Measurements from ENCODE around the gene LTBP1. TPM values are rescaled to one million over a fixed set of nuclear protein-coding genes. Genes with fewer than 3 reads are reported as not detected.
"Not testable (repeated sequence)": the region's sequence is repeated elsewhere in the genome, so short reads cannot be mapped to it uniquely, and the experiment has no call there.

Gene LTBP1
- total RNA-seq, 1 experiment from 2014 or later, result 28.5 TPM

GRCh38 chr2:33366473-33366872 lies 419.7 kb downstream of the LTBP1 start:
- H3T11ph ChIP-seq (ENCODE audit: low read length), result no peak overlapping the region
- H2AK5ac ChIP-seq (ENCODE audit: insufficient read length, low read length), result no peak overlapping the region
- no peak overlapping the region for H3K56ac ChIP-seq (ENCODE audit: insufficient read length, low read depth, low read length)
- no peaks in the 10 kb centered on the region for H3K27me3 Mint-ChIP-seq (ENCODE audit: low read depth)
- no peak overlapping the region for H2BK15ac ChIP-seq (ENCODE audit: low read depth, low read length)
- H3K9me3 Mint-ChIP-seq, result no peaks in the 10 kb centered on the region
- H3K79me2 ChIP-seq (ENCODE audit: insufficient read depth, low read length), result no peaks in the 10 kb centered on the region
- no CpG with 5 or more reads among the region's 5 CpGs for WGBS (ENCODE audit: extremely low coverage, insufficient read length, low lambda C conversion rate)
- H3K18ac ChIP-seq (ENCODE audit: insufficient read length, low read depth, low read length), result no peak overlapping the region
- H3K27me3 ChIP-seq (ENCODE audit: insufficient read depth, low read length), result no peaks in the 10 kb centered on the region
- no peak overlapping the region for H2BK5ac ChIP-seq (ENCODE audit: insufficient read length, low read length)
- H4K8ac ChIP-seq (replicated peaks; ENCODE audit: insufficient read length, low read depth, low read length), result no peak overlapping the region
- no peak overlapping the region for H4K5ac ChIP-seq (ENCODE audit: insufficient read length, low read depth, low read length)
- H3K4ac ChIP-seq (ENCODE audit: low read depth, low read length), result no peak overlapping the region
- H4K91ac ChIP-seq (ENCODE audit: insufficient read length, low read depth, low read length), result no peak overlapping the region
- H4K20me1 ChIP-seq (ENCODE audit: control insufficient read depth, insufficient read depth, insufficient read length), result no peaks in the 10 kb centered on the region
- no peak overlapping the region for H3K27ac Mint-ChIP-seq
- no peak overlapping the region for H3K23ac ChIP-seq (ENCODE audit: insufficient read length, low read depth, low read length)
- no peak overlapping the region for H2BK12ac ChIP-seq (ENCODE audit: insufficient read length, low read depth, low read length)
- no peaks in the 10 kb centered on the region for H3K4me1 ChIP-seq (ENCODE audit: insufficient read depth, low read length)
- H3K4me3 Mint-ChIP-seq, result no peak overlapping the region
- no peaks in the 10 kb centered on the region for H3K79me1 ChIP-seq (ENCODE audit: insufficient read depth, low read depth, low read length, poor library complexity, severe bottlenecking)
- H3K9me3 ChIP-seq (ENCODE audit: control insufficient read depth, low read depth, low read length), result no peaks in the 10 kb centered on the region
- no peaks in the 10 kb centered on the region for H3K23me2 ChIP-seq (ENCODE audit: insufficient read length, low read depth, low read length, poor library complexity, severe bottlenecking)
- no peak for DNase-seq
- H3K27ac ChIP-seq (ENCODE audit: insufficient read length, low read depth, low read length), result no peak overlapping the region
- no peak overlapping the region for H2BK20ac ChIP-seq (ENCODE audit: low read depth, low read length, poor library complexity, severe bottlenecking)
- no peaks in the 10 kb centered on the region for H3K36me3 Mint-ChIP-seq (ENCODE audit: insufficient read depth in 1 of 3, low read depth in 3 of 3)
- H3K9ac ChIP-seq (ENCODE audit: extremely low read depth, insufficient read length, low read length), result no peak overlapping the region
- no peaks in the 10 kb centered on the region for H3K4me1 Mint-ChIP-seq
- H2BK120ac ChIP-seq (ENCODE audit: low read depth, low read length, poor library complexity, severe bottlenecking), result no peak overlapping the region
- TF ChIP-seq CTCF (conservative IDR thresholded peaks at IDR 0.05), result no peak
- no peak overlapping the region for H3K4me2 ChIP-seq (ENCODE audit: insufficient read depth, insufficient read length, low read length)
- no peak overlapping the region for H2AFZ ChIP-seq (ENCODE audit: low read length)
- H3K14ac ChIP-seq (ENCODE audit: insufficient read depth, low read length), result no peak overlapping the region

GRCh38 chr2:33368524-33368923 lies 421.8 kb downstream of the LTBP1 start:
- H3K23ac ChIP-seq (ENCODE audit: insufficient read length, low read depth, low read length); H2BK20ac ChIP-seq (ENCODE audit: low read depth, low read length, poor library complexity, severe bottlenecking); H2BK12ac ChIP-seq (ENCODE audit: insufficient read length, low read depth, low read length); H3K36me3 Mint-ChIP-seq (ENCODE audit: insufficient read depth in 1 of 3, low read depth in 3 of 3); H3K79me1 ChIP-seq (ENCODE audit: insufficient read depth, low read depth, low read length, poor library complexity, severe bottlenecking); H3K23me2 ChIP-seq (ENCODE audit: insufficient read length, low read depth, low read length, poor library complexity, severe bottlenecking); H2BK120ac ChIP-seq (ENCODE audit: low read depth, low read length, poor library complexity, severe bottlenecking); H3K4me2 ChIP-seq (ENCODE audit: insufficient read depth, insufficient read length, low read length); H3T11ph ChIP-seq (ENCODE audit: low read length); H4K20me1 ChIP-seq (ENCODE audit: control insufficient read depth, insufficient read depth, insufficient read length); H3K9me3 ChIP-seq (ENCODE audit: control insufficient read depth, low read depth, low read length); DNase-seq; H3K27ac Mint-ChIP-seq; H3K4me3 Mint-ChIP-seq; H4K8ac ChIP-seq (replicated peaks; ENCODE audit: insufficient read length, low read depth, low read length); H3K27me3 Mint-ChIP-seq (ENCODE audit: low read depth); H3K27me3 ChIP-seq (ENCODE audit: insufficient read depth, low read length); H3K9me3 Mint-ChIP-seq; H3K79me2 ChIP-seq (ENCODE audit: insufficient read depth, low read length); H3K4me1 ChIP-seq (ENCODE audit: insufficient read depth, low read length); H2BK15ac ChIP-seq (ENCODE audit: low read depth, low read length); H4K91ac ChIP-seq (ENCODE audit: insufficient read length, low read depth, low read length); H3K56ac ChIP-seq (ENCODE audit: insufficient read length, low read depth, low read length); H3K14ac ChIP-seq (ENCODE audit: insufficient read depth, low read length); H3K18ac ChIP-seq (ENCODE audit: insufficient read length, low read depth, low read length); H3K27ac ChIP-seq (ENCODE audit: insufficient read length, low read depth, low read length); H2AFZ ChIP-seq (ENCODE audit: low read length); H3K4ac ChIP-seq (ENCODE audit: low read depth, low read length); H3K9ac ChIP-seq (ENCODE audit: extremely low read depth, insufficient read length, low read length); H2AK5ac ChIP-seq (ENCODE audit: insufficient read length, low read length); H4K5ac ChIP-seq (ENCODE audit: insufficient read length, low read depth, low read length); H3K4me1 Mint-ChIP-seq; H2BK5ac ChIP-seq (ENCODE audit: insufficient read length, low read length): not testable (repeated sequence)
- no CpG with 5 or more reads among the region's 7 CpGs for WGBS (ENCODE audit: extremely low coverage, insufficient read length, low lambda C conversion rate)
